HG03558 (cell line): Measurements from ENCODE around the gene FRMPD2.
"Not testable (repeated sequence)": the region's sequence is repeated elsewhere in the genome, so short reads cannot be mapped to it uniquely, and the experiment has no call there.

ENCODE experiments used
- ATAC-seq: cut with Tn5 transposase; IDR thresholded peaks from one replicate; pipeline ENCODE4 v1.9.1; 2021; ENCODE audit warnings: moderate number of reproducible peaks; ENCODE audit not compliant: unreplicated experiment; ENCODE audit errors: extremely low read depth

Gene FRMPD2

GRCh38 chr10:48254750-48255512 is 19.6 kb downstream of the FRMPD2 start:
- no peak for ATAC-seq

- no peak for ATAC-seq
Observed at GRCh38 chr10:48253970-48254657, 20.4 kb downstream of the FRMPD2 start.

GRCh38 chr10:48252354-48252650 is 22.2 kb downstream of the FRMPD2 start:
- ATAC-seq = no peak

DNA sequence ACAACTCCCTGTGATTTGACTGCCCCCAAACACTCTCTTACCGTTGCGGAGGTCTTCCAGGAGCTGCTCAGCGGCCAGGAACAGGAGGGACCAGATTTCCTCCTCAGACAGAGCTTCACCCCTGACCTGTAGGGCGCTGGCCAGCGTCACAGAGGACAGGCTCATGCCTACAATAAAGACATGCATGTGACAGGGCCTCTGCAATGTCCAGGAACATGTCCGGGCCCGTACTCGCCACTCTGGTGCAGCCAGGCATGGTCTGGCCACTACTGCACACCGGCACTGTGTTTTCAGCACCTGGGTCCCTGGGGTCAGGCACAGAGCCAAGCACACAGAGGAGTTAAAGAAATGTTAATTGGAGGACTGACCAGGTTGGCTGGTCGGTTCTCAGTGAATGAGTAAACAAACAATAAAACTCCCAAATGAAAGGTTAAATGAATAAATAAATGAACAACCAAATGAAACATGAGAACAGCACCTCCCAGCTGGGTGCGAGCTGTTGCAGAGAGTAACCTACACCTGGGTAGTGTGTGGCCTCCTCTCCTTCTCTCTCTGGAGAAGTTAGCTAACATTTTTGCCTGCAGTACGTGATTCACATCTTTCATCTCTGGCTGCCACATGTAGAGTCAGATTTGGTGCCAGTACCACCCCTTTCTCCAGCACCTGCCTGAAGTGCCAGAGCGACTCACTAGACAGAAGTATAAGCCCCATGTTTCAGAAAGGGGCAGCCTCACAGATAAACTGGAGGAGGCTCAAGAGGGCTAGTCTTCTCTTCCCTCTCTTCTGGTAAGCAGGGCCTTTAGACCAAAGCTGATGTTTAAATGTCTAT is 22.8 kb downstream of the FRMPD2 start:
- ATAC-seq = no peak

DNA sequence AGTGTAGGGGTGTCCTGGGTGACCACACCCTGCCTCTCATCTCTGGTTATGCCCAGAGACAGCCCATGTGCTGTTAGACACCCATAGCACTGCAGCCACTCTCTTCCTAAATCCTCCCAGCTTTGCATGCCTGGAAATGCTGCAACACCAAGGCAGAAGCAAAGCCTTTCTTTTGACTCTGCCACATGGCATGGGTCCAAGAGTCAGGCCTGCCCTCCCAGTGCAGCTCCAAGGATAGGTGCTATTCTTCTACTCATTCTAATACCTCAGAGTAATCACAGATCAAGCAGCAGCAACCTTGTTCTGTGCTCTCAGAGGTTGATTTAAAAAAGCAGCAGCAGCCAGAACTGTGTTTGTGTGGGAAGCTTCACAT is 23.4 kb downstream of the FRMPD2 start:
- ATAC-seq = no peak

DNA sequence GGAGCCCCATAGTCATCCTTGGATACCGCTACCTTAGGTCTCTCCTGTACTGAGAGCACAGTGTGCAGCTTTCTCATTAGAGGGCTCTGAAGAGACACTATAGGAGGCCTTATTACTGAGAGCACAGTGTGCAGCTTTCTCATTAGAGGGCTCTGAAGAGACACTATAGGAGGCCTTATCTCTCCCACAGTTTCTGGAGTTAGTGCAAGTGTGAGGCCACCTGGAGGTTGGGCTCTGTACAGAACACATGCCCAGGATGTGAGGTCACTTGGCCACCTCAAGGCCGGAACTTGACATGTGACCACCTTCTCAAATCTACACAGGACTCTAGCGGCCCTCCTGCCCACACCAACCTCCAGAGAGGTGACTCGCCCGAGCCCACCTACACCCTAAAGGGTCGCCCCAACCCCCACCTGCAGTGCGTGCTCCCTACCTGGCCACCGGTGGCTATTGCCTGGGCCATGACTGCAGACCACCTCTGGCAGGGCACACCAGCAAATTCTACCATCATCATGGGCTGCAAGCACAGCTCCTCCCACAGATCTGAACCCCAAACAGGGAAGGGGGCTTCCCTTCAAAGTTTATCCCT is 24.6 kb downstream of the FRMPD2 start:
- ATAC-seq = no peak

GRCh38 chr10:48249004-48249762 is 25.3 kb downstream of the FRMPD2 start:
- ATAC-seq = no peak

DNA sequence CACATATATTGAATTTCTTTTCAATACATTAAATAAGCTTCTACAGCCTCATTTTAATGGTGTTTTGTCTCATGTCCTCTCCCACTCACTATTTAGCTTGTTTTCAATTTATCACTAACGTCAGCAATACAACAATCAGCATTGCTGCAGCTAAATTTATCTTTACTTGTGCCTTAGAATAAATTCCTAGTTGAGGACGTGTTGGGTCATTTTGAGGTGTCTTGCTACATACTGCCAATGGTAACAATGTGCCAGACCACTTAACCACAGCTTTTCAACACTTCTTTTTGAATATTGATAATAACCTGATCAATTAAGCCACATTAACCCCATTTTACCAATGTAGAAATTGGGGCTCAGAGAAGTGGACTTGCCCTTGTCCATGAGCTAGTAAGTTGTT is 26.0 kb downstream of the FRMPD2 start:
- ATAC-seq = no peak

DNA sequence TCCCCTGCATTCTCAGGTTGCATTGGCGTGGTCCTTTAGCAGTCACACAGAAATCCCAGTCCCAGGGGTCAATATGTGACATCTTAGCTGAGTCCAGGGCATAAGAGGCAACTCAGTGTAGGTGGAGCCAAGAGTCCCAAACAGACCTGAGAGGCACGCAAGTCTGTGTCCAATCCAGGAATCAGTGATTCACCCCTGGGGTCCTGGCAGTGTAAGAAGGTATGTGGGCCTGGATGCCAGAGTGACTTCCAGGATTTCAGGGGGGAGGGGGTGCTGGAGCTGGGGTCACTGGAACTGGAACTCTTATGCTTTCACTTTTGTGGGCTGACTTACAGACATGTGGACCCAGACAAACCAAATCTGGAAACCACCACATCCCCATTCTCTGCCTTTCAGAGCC is 26.8 kb downstream of the FRMPD2 start:
- ATAC-seq = no peak

DNA sequence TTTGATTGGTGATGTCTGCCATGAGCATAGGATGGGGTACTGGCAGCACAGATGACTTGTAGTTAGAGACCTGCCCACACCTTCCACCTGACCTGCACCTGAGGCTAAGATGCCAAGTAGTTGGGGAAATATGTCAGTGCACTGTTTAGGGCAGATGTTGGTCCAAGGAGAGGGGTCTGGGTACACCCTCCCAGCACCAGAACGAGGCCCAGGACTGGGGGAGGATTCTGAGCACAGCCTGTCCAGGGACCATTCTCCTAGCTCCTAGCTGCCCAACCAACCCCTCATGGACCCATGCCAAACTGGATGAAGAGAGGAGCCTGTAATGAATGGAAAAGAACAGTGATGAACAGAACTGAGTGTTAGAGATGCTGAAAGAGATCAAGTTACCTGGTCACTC is 28.0 kb downstream of the FRMPD2 start:
- no peak for ATAC-seq

- ATAC-seq = no peak
Observed at GRCh38 chr10:48245977-48246376, 28.5 kb downstream of the FRMPD2 start.

DNA sequence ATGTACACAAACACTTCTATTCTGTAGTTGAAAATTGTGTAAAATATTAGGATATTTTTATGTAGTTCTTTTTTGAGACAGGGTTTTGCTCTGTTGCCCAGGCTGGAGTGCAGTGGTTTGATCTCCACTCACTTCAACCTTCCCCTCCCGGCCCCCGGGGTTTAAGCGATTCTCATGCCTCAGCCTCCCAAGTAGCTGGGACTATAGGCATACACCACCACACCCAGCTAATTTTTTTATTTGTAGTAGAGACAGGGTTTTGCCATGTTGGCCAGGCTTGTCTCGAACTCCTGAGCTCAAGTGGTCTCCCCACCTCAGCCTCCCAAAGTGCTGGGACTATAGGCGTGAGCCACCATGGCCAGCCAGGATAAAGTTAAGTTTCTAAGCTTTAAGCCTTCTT is 30.6 kb downstream of the FRMPD2 start:
- not testable (repeated sequence) for ATAC-seq

DNA sequence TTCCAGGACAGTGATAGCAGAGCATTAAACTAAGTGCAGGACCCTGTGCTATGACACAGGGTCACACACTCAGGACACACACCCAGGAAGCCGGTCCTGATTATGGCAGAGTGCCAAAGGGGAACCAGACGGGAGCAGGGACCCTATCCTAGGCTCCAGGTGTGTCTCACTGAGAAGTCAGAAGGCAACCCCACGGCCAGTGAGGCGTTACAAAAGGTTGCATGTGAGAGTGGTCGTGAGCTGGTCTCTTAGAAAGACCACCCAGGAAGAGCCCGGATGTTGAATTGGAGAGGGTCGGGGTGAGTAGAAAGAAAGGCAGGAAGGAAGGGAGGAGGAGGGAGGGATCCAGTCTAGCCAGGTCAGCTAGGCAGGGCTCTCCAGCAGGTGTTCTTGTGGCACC is 31.0 kb downstream of the FRMPD2 start:
- no peak for ATAC-seq

GRCh38 chr10:48242171-48242904 is 32.2 kb downstream of the FRMPD2 start:
- no peak for ATAC-seq

DNA sequence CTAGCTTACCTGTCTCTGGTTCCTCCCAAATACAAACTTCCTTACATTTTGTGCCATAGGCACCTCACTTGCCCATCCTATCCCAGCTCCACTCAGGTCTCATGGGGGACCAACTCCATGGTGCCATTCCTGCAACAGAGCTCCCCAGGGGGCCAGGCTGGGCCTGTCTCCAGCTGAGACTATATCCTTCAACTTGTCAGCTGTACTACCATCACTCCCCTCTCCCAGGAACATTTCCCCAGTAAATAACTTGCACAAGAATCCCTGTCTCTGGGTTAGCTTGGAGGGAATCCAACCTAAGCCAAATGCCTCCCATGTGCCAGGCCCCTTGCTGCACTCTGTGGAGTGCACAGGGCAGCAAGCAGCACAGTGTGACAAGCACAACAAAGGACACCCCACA is 33.2 kb downstream of the FRMPD2 start:
- ATAC-seq = no peak

DNA sequence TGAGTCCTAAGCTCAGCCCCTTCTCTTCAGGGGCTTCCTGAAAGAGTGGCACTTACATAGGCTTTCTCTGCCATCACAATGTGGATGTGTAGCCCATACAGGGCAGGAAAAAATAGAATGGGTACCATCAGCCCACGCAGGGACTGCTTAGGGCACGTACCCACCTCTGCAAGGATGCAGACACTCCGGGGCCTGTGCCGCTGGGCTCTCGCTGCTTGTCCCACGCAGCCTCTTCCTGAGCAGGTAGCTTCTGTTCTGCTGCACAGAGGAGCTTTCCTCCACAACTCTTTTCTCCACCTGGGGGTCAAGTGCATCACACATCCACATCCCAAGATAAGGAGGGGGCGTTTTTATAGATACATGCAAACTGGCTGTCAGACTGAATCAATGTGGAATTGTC is 34.3 kb downstream of the FRMPD2 start:
- no peak for ATAC-seq

DNA sequence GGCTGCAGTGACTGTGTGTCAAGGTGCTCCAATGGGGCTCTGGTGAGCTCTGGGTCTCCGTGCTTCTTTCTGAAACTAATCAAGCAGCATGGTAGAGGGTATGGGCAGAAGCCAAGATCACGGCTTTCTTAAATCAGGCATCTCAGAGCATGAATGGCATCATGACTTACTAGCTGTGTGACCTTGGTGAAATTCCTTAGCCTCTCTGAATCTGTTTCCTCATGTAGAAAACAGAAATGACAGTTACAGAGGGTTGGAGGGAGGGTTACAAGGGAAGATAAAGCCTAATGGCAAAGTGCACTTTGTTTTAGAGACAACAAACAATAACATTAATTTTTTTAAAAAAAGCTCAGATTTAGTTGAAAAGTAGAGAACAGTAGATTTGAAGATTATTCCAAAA is 34.9 kb downstream of the FRMPD2 start:
- no peak for ATAC-seq

GRCh38 chr10:48238826-48239520 is 35.5 kb downstream of the FRMPD2 start:
- no peak for ATAC-seq
